ENCODE results near the gene MAPKAPK2.

Gene MAPKAPK2

DNA sequence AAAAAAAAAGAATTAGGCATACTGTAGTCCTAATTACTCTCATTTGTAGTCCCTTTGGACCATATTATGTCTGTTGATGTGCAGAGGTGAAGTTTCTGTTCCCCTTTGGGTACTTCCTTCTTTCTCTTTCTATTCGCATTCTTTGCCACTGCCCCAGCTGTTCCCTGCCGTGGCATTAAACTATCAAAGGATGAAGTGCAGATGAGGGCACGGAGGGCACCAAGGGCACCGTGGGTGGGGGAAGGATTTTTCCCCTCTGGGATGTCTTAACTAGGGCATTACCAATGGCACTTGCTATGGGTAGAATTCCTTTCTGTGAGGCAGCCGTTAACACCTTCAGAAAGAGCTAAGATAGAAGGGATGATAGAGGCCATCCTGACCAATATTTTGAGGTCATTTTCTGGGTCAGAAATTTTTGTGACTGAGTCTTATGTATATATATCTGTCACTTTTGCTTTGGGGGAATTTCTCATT is 4.9 kb upstream of the MAPKAPK2 start:
- H3K4me3 ChIP-seq (ENCODE audit: low read depth, low read length) = no peak overlapping the region

DNA sequence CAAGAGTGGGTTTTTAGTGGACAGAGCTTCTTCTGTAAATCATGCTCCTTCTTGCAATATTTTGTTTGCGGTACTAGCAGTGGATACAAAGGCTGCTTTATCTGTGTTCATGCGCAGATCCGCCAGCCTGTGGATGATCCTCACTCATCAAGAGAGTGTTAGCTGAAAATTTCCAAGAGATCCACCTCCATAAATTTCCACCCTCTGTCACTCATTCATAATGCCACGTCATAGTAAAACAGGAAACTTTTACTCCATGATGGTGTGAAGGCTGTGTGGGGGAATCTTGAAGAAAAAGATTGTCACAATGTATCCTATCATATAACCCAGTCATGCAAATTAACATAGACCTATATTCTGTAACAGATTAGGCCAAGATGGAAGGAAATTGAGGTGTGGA is 4.4 kb upstream of the MAPKAPK2 start:
- TF ChIP-seq KLF8 (tag by site-specific recombination; IDR thresholded peaks at IDR 0.05) = no peak
- no peak for TF ChIP-seq ZNF830 (tag by site-specific recombination; IDR thresholded peaks at IDR 0.05; ENCODE audit: low read depth)
- TF ChIP-seq ZNF239 (tag by site-specific recombination; IDR thresholded peaks at IDR 0.05) = no peak
- no peak for TF ChIP-seq ZNF10 (tag by site-specific recombination; IDR thresholded peaks at IDR 0.05)
- no peak for TF ChIP-seq ZNF626 (tag by site-specific recombination; IDR thresholded peaks at IDR 0.05)
- H3K4me3 ChIP-seq (ENCODE audit: low read depth, low read length) = no peak overlapping the region
- ChIA-PET CTCF (interaction anchor here (2.7 kb wide), 1 partner anchor 16 kb away, joined by 9 read pairs; no protein-coding TSS in a partner anchor), POLR2A (no interaction called here)
- H3K36me3 ChIP-seq (ENCODE audit: control insufficient read depth in 2 of 2, insufficient read depth in 1 of 2, low read length in 2 of 2) = no peaks in the 10 kb centered on the region
- no peaks in the 10 kb centered on the region for H3K9me3 ChIP-seq (ENCODE audit: control insufficient read depth, insufficient read depth, low read depth, low read length)
- no peaks in the 10 kb centered on the region for H3K4me1 ChIP-seq (ENCODE audit: control insufficient read depth, insufficient read depth, low read length)
- no peak overlapping the region for H3K27ac ChIP-seq (ENCODE audit: extremely low read depth, low read depth, low read length)

More for the DNA sequence above, 4.9 kb upstream of the MAPKAPK2 start:
- POLR2A ChIA-PET = no interaction called here
- Histone ChIP-seq H3K36me3 (ENCODE audit: control insufficient read depth in 2 of 2, insufficient read depth in 1 of 2, low read length in 2 of 2) (no peaks in the 10 kb centered on the region), H3K9me3 (ENCODE audit: control insufficient read depth, insufficient read depth, low read depth, low read length) (no peaks in the 10 kb centered on the region), H3K27ac (ENCODE audit: extremely low read depth, low read depth, low read length) (no peak overlapping the region), H3K4me1 (ENCODE audit: control insufficient read depth, insufficient read depth, low read length) (no peaks in the 10 kb centered on the region)
- CTCF ChIA-PET = interaction anchor here (0.6 to 2.7 kb wide), 2 partner anchors 16 to 198 kb away, joined by 3 to 9 read pairs; no protein-coding TSS in a partner anchor
- TF ChIP-seq ZNF223 (tag by site-specific recombination; IDR thresholded peaks at IDR 0.05) = no peak
- no peak for TF ChIP-seq ZNF560 (tag by site-specific recombination; IDR thresholded peaks at IDR 0.05; ENCODE audit: borderline replicate concordance)
- no peak for TF ChIP-seq ZNF10 (tag by site-specific recombination; IDR thresholded peaks at IDR 0.05)
- no peak for TF ChIP-seq ZNF768 (tag by site-specific recombination; IDR thresholded peaks at IDR 0.05)
- no peak for TF ChIP-seq ZBTB20 (tag by site-specific recombination; IDR thresholded peaks at IDR 0.05)
- TF ChIP-seq ZNF660 (tag by site-specific recombination; IDR thresholded peaks at IDR 0.05) = no peak
- TF ChIP-seq ZEB2 (tag by site-specific recombination; IDR thresholded peaks at IDR 0.05) = no peak
- TF ChIP-seq ZBTB7A (tag by site-specific recombination; IDR thresholded peaks at IDR 0.05; ENCODE audit: low read depth) = no peak
- TF ChIP-seq KLF7 (tag by site-specific recombination; IDR thresholded peaks at IDR 0.05; ENCODE audit: borderline replicate concordance) = no peak
- TF ChIP-seq, protein P1, sequence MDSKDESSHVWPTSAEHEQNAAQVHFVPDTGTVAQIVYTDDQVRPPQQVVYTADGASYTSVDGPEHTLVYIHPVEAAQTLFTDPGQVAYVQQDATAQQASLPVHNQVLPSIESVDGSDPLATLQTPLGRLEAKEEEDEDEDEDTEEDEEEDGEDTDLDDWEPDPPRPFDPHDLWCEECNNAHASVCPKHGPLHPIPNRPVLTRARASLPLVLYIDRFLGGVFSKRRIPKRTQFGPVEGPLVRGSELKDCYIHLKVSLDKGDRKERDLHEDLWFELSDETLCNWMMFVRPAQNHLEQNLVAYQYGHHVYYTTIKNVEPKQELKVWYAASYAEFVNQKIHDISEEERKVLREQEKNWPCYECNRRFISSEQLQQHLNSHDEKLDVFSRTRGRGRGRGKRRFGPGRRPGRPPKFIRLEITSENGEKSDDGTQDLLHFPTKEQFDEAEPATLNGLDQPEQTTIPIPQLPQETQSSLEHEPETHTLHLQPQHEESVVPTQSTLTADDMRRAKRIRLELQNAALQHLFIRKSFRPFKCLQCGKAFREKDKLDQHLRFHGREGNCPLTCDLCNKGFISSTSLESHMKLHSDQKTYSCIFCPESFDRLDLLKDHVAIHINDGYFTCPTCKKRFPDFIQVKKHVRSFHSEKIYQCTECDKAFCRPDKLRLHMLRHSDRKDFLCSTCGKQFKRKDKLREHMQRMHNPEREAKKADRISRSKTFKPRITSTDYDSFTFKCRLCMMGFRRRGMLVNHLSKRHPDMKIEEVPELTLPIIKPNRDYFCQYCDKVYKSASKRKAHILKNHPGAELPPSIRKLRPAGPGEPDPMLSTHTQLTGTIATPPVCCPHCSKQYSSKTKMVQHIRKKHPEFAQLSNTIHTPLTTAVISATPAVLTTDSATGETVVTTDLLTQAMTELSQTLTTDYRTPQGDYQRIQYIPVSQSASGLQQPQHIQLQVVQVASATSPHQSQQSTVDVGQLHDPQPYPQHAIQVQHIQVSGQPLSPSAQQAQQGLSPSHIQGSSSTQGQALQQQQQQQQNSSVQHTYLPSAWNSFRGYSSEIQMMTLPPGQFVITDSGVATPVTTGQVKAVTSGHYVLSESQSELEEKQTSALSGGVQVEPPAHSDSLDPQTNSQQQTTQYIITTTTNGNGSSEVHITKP (tag by site-specific recombination; IDR thresholded peaks at IDR 0.05) = no peak
- TF ChIP-seq, protein P2, sequence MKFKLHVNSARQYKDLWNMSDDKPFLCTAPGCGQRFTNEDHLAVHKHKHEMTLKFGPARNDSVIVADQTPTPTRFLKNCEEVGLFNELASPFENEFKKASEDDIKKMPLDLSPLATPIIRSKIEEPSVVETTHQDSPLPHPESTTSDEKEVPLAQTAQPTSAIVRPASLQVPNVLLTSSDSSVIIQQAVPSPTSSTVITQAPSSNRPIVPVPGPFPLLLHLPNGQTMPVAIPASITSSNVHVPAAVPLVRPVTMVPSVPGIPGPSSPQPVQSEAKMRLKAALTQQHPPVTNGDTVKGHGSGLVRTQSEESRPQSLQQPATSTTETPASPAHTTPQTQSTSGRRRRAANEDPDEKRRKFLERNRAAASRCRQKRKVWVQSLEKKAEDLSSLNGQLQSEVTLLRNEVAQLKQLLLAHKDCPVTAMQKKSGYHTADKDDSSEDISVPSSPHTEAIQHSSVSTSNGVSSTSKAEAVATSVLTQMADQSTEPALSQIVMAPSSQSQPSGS (tag by site-specific recombination; IDR thresholded peaks at IDR 0.05; ENCODE audit: low read depth) = no peak
- TF ChIP-seq MEIS1 (CRISPR knock-in tag; IDR thresholded peaks at IDR 0.05; ENCODE audit: borderline replicate concordance) = no peak
- TF ChIP-seq, protein P3, sequence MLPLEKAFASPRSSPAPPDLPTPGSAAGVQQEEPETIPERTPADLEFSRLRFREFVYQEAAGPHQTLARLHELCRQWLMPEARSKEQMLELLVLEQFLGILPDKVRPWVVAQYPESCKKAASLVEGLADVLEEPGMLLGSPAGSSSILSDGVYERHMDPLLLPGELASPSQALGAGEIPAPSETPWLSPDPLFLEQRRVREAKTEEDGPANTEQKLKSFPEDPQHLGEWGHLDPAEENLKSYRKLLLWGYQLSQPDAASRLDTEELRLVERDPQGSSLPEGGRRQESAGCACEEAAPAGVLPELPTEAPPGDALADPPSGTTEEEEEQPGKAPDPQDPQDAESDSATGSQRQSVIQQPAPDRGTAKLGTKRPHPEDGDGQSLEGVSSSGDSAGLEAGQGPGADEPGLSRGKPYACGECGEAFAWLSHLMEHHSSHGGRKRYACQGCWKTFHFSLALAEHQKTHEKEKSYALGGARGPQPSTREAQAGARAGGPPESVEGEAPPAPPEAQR (tag by site-specific recombination; IDR thresholded peaks at IDR 0.05) = no peak
- no peak for TF ChIP-seq SP3 (tag by site-specific recombination; IDR thresholded peaks at IDR 0.05)

Data from HEK293 (cell line).